ENCODE measurements around the gene OR10G7. TPM values are rescaled to one million over a fixed set of nuclear protein-coding genes. Genes with fewer than 3 reads are reported as not detected.

Gene OR10G7
- polyA plus RNA-seq = not detected in 3 replicates
- polyA plus RNA-seq (2011; ENCODE audit: low read depth) = not detected
- polyA plus RNA-seq (2011; cell fraction: cytosol; rRNA removed) = not detected in 2 replicates
- polyA plus RNA-seq (2011; cell fraction: nucleus; rRNA removed) = not detected in 2 replicates
- not detected in 2 replicates for polyA plus RNA-seq (2012; ENCODE audit: low replicate concordance)
- polyA minus RNA-seq = not detected in 3 replicates
- polyA minus RNA-seq (2011; cell fraction: cytosol; rRNA and poly(A)+ RNA removed) = not detected
- polyA minus RNA-seq (2011; cell fraction: nucleus; rRNA and poly(A)+ RNA removed) = not detected in 2 replicates

GRCh38 chr11:124041254-124041653 lies at the start of gene OR10G7:
TSS of gene OR10G7 (minus strand) at chr11:124041325. CDS start at chr11:124039001, 2,324 bp downstream.
- H3K4me2 ChIP-seq (ENCODE audit: control insufficient read depth, extremely low read depth, insufficient read depth, low read depth, low read length) = no peak within 1 kb of the TSS
- H3K27me3 ChIP-seq (ENCODE audit: control insufficient read depth, extremely low read depth, insufficient read depth, low read length) = no peaks in the 10 kb centered on the region
- H2AFZ ChIP-seq (ENCODE audit: control insufficient read depth, low read length) = no peak within 1 kb of the TSS
- no peaks in the 10 kb centered on the region for H3K9me1 ChIP-seq (ENCODE audit: control insufficient read depth, extremely low read depth, insufficient read depth, low read length)
- H3K27ac ChIP-seq (ENCODE audit: control insufficient read depth, insufficient read depth, low read length) = no peak within 1 kb of the TSS
- TF ChIP-seq, protein P1, sequence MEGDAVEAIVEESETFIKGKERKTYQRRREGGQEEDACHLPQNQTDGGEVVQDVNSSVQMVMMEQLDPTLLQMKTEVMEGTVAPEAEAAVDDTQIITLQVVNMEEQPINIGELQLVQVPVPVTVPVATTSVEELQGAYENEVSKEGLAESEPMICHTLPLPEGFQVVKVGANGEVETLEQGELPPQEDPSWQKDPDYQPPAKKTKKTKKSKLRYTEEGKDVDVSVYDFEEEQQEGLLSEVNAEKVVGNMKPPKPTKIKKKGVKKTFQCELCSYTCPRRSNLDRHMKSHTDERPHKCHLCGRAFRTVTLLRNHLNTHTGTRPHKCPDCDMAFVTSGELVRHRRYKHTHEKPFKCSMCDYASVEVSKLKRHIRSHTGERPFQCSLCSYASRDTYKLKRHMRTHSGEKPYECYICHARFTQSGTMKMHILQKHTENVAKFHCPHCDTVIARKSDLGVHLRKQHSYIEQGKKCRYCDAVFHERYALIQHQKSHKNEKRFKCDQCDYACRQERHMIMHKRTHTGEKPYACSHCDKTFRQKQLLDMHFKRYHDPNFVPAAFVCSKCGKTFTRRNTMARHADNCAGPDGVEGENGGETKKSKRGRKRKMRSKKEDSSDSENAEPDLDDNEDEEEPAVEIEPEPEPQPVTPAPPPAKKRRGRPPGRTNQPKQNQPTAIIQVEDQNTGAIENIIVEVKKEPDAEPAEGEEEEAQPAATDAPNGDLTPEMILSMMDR (optimal IDR thresholded peaks at IDR 0.05 in 1 of 3, IDR thresholded peaks at IDR 0.05 in 1 of 3, conservative IDR thresholded peaks at IDR 0.05 in 1 of 3; ENCODE audit: extremely low read depth in 1 of 3, insufficient read depth in 2 of 3, low read length in 3 of 3) = no peak
- TF ChIP-seq EZH2 (IDR thresholded peaks at IDR 0.05; ENCODE audit: low read length) = no peak
- FAIRE-seq = no peak
- H3K4me1 ChIP-seq (ENCODE audit: control insufficient read depth, extremely low read depth, insufficient read depth, low read length) = no peaks in the 10 kb centered on the region
- no peak for DNase-seq (ENCODE audit: low read depth, low spot score)
- H3K9me3 ChIP-seq (ENCODE audit: control insufficient read depth, low read depth, low read length) = no peaks in the 10 kb centered on the region
- dilution Hi-C loops (cut with MboI; ENCODE audit: extremely low pct_ligation_motif_present, low sequenced_read_pairs) = no loop called here
- no peaks in the 10 kb centered on the region for H3K36me3 ChIP-seq (ENCODE audit: control insufficient read depth in 2 of 2, extremely low read depth in 1 of 2, insufficient read depth in 2 of 2, low read length in 2 of 2)
- no peak within 1 kb of the TSS for H3K4me3 ChIP-seq (ENCODE audit: control insufficient read depth in 2 of 3, extremely low read depth in 1 of 3, insufficient read depth in 2 of 3, low read depth in 1 of 3, low read length in 3 of 3)
- H4K20me1 ChIP-seq (ENCODE audit: control insufficient read depth, extremely low read depth, insufficient read depth, low read length) = no peaks in the 10 kb centered on the region
- no peak within 1 kb of the TSS for H3K9ac ChIP-seq (ENCODE audit: control insufficient read depth, extremely low read depth, insufficient read depth, low read length)
- H3K79me2 ChIP-seq (ENCODE audit: control insufficient read depth, insufficient read depth, low read length) = no peaks in the 10 kb centered on the region

DNA sequence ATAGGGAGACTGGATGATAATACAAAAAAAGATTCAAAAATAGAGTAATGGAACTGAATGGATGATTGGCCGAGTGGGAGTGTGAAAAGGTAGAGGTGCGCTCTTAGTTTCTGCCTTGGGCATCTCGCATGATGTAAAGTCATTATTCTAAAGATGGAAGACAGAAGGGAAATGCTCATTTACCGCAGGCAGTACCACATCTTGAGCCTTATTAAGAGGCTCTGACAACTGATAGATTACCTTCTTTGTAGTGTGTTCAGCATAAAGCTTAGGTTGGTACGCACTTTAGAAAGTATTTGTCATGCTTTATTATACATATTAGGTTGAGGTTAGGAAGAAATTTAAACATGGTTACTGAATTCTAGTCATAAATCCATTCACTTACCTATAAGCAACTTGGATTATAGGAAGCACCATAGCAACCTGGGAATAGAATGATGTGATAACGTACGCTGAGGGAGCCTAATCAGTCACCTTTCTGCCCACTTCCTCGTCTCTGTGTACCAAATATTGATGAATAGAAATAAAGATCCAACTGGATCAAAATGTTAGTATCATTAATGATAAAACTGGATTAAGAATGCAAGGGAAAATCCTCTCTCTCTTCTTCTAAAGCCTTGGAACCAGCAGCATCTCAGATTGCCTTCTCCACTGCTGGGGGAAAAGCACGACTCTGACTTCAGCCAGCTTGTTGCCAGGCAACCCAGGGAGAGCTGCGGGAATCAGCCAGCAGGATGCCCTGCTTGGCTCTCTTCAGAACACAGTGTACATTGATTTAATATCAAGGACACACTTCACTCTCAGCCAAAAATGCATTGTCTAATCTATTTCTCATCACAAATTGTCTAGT lies 45.1 kb upstream of the OR10G7 start:
- H3K9ac ChIP-seq (ENCODE audit: control insufficient read depth, extremely low read depth, insufficient read depth, low read length) = no peak overlapping the region
- H4K20me1 ChIP-seq (ENCODE audit: control insufficient read depth, extremely low read depth, insufficient read depth, low read length) = no peaks in the 10 kb centered on the region
- H3K27me3 ChIP-seq (ENCODE audit: control insufficient read depth, extremely low read depth, insufficient read depth, low read length) = no peaks in the 10 kb centered on the region
- no peak overlapping the region for H3K4me3 ChIP-seq (ENCODE audit: control insufficient read depth in 2 of 3, extremely low read depth in 1 of 3, insufficient read depth in 2 of 3, low read depth in 1 of 3, low read length in 3 of 3)
- no peak overlapping the region for H3K27ac ChIP-seq (ENCODE audit: control insufficient read depth, insufficient read depth, low read length)
- TF ChIP-seq EZH2 (IDR thresholded peaks at IDR 0.05; ENCODE audit: low read length) = no peak
- TF ChIP-seq, protein P1 (optimal IDR thresholded peaks at IDR 0.05 in 1 of 3, IDR thresholded peaks at IDR 0.05 in 1 of 3, conservative IDR thresholded peaks at IDR 0.05 in 1 of 3; ENCODE audit: extremely low read depth in 1 of 3, insufficient read depth in 2 of 3, low read length in 3 of 3) = no peak
- no peaks in the 10 kb centered on the region for H3K9me1 ChIP-seq (ENCODE audit: control insufficient read depth, extremely low read depth, insufficient read depth, low read length)
- no peak overlapping the region for H2AFZ ChIP-seq (ENCODE audit: control insufficient read depth, low read length)
- no peaks in the 10 kb centered on the region for H3K9me3 ChIP-seq (ENCODE audit: control insufficient read depth, low read depth, low read length)
- no peaks in the 10 kb centered on the region for H3K36me3 ChIP-seq (ENCODE audit: control insufficient read depth in 2 of 2, extremely low read depth in 1 of 2, insufficient read depth in 2 of 2, low read length in 2 of 2)
- DNase-seq (ENCODE audit: low read depth, low spot score) = no peak
- H3K4me1 ChIP-seq (ENCODE audit: control insufficient read depth, extremely low read depth, insufficient read depth, low read length) = peaks cover 11% of the 10 kb centered on the region
- no peak overlapping the region for H3K4me2 ChIP-seq (ENCODE audit: control insufficient read depth, extremely low read depth, insufficient read depth, low read depth, low read length)
- dilution Hi-C loops (cut with MboI; ENCODE audit: extremely low pct_ligation_motif_present, low sequenced_read_pairs) = no loop called here
- H3K79me2 ChIP-seq (ENCODE audit: control insufficient read depth, insufficient read depth, low read length) = no peaks in the 10 kb centered on the region
- FAIRE-seq = no peak
